ENCODE measurements around the gene DLGAP4.

DLGAP4 gene

DNA sequence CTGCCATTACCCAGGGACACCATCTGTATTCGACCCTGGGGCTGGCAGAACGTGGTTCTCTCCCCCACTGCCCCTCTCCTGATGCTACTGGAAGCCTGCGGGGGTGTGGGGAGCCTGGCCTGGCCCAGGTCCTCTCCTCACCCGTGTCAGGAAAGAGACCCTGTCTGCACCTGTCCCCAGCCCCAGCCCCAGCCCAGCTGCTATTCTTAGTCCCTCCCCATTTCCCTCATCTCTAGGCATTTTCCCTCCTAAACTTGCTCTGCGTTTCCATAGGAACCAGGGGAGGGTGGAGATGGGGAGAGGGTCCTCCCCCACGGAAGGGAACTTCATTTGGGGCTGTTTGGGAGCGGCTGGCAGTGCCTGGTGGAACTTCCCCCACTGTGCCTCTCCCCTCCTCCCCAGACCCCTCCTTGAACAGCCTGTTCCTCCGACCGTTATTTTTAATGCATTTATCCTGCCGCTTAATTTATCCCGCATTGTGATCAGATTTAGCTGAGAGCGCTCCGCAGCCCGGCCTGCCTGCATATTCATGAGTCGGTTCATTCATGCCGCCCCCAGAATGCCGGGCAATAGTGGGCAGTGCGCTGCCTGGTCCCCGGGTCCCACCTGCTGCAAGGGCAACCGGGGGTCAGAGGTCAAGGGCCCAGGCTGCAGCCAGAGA, 31.8 kb upstream of the DLGAP4 start:
- no peak for DNase-seq

DNA sequence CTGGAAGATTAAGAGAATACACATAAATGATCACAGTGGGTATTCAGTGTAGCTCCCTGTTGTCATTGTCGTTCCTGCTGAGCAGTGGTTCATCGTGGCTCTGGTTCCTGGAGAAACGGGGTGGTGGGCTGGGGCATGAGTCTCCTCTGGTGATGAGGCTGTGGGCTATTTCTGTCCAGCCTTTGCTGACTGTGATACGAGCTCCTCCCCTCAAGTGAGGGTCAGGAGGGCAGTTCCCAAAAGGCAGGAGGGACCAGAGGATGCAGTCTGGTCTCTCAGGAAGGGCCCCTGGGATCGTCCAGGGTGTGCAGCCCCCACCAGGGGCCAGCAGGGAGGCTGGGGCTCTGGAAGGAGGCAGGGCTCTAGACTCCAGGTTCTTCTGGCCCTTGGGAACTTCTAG, 31.1 kb upstream of the DLGAP4 start:
- DNase-seq: no peak

DNA sequence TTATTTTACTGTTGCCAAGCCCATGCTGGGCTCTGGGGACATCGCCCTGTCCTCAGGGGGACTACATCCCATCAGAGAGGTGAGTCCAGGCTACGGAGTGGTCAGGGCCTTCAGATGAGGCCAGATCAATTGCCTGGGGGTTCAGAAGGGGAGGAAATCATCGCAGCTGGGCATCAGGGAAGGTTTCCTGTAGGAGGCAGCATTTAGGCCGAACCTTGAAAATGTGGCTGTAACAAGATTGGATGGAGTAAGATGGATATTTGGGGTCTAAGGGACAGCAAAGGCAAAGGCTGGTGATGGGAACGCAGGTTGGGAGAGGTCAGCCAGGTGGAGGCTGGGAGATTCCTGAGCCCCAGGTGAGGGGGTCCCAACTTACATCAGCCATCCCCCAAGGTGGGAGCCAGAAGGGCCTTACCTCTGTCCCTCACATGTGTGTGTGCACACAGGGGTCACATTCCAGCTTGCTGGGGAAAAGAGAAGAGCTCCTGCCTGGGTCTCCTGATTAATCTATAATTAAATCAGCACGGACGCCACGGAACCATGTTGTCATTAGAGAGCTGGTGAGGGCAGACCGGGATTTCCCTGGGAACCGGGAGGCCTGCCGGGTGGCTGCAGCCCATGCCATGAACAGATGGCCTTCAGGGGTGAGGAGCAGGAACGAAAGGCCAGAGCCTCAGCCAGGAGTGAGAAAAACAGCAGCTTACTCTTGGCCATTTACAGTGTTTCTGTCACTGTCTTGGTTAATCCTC, 30.5 kb upstream of the DLGAP4 start:
- no peak for DNase-seq

DNA sequence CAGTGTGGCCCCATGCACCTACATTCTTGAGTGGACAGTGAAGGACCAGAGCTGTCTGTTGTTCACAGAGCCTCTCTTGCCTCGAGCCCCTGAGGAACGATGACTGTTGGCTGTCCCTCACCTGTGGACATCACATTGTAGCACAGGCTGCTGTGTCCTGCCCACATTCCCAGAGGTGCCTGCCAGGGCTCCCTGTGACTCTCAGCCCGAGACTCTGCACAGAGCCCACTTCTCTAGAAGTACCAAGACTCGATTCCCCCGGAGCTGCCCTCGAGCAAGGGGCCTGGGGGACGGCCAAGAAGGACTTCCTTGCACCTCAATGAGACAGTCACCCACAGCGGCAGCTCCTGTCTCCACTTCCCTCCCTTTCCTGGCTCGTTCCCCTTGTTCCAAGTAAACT, 28.6 kb upstream of the DLGAP4 start:
- no peak for DNase-seq

DNA sequence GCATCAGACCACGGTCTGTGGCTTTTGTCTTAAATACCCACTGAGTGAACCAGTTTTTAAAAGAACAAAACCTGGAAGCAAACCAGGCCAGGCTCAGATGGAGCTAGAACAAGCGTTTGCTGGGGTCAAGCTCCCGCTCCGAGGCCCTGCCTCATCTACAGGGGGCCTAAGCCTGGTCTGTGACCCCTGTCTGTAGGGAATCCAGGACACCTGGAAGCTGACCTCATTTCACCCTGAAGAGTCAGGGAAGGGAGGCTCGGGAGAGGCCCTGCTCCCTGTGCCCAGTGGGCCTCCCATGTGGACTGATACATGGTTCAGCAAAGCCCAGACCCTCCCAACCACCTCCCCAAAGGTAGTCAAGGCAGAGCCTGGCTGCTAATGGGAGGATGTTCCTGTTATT, 26.8 kb upstream of the DLGAP4 start:
- no peak for DNase-seq

DNA sequence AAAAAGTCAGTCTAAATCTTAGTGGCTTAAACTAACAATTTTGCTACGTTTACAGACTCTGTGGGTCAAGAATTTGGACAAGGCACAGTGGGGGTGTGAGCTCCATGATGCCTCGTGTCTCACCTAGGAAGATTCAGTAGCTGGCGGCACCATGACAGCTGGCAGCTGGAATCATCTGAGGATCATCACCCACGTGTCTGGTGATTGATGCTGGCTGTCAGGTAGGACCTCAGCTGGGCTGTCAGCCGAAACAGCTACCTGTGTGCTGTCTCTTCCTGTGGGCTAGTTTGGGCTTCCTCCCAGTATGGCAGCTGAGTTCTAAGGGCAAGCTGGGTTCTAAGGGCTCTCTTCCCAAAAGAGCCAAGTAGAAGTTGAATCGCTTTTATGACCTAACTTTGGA, 26.4 kb upstream of the DLGAP4 start:
- DNase-seq: no peak

DNA sequence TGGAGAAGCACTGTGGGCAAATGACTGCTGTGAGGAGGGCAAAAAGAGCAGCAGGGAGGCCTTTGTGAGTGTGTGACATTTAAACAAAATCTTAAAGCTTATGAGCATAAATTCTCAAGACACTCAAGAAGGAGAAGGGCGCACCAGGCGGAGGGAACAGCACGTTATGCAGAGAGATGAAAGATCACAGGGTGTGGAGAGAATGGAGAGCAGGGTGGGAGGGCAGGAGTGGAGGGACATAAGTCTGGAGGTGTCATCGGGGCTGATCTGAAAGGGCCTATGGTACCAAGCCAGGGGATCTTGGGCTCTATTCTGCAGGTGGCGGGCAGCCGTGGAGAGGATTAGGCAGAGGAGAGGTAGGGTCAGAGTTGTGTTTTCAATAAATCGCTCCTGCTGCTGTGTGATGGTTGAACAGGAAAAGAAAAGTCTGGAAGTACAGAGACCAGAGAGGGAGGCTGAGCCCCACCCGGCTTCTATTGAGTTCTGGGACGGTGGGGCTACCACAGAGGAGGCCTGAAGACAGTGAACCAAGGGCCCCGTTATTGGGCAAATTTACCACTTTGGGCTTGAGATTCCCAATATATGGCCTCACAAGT, 24.3 kb upstream of the DLGAP4 start:
- no peak for DNase-seq

DNA sequence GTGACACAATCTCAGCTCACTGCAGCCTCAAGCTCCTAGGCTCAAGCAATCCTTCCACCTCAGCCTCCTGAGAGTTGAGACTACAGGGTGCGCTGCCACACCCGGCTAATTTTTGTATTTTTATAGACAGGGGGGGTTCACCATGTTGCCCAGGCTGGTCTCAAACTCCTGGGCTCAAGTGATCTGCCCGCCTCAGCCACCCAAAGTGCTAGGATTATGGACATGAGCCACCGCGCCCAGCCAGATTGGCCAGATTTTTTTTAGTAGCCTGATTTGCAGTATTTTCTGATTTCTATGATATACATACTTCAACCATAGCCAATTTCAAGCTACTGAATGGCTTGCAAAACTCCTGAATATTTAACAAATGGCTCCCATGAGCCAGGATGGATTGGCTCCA, 21.4 kb upstream of the DLGAP4 start:
- no peak for DNase-seq

DNA sequence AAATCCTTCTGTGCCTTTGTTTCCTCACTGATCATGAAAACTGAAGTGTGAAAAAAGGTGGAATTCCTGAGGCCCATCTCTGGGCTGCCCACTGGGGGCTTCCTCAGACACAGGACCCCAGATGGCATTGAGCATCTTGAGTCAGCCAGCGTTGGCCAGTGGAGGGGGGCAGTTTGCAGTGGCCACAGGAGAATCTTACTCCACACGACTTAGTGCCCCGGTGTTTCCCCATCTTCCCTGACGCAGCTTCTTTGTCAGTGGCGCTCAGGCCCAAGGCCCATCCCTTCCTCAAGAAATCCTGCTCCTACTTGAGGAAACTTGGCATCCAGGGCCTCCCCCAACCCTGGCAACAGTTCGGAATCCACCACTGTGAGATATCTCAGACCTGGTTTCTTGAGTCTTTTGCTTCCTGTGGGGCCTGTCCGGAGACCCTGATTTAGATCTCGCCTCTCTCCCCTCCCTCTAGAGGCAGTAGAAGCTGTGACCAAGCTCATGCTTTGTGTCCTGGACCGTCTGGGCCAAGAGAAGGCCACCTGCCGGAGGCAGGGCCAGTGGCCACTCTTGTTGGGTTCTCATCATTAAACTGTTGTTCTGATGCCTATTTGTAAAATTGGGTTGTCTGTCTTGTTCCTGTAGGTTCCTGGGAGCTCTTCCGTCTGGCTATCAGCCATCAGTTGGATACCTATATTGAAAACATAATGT, 20.2 kb upstream of the DLGAP4 start:
- DNase-seq: no peak

DNA sequence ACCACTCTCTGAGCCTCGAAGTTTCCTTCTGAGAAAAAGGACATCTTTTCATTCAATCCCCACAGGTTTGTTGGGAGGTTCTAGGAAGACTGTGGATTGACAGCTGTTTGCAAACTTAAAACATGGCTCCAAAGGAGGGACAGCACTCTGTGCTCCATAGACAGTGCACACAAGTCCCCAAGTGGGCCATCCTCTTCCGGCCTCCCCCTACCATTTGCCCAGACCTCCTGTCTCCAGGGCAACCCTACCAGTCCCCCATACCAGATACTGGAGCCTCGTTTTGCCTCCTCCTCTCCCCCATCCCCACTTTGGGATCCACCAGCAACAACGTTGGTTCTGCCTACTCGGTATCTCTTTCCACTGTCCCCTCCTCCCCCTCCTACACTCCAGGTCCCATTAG, 8.5 kb upstream of the DLGAP4 start:
- DNase-seq: no peak

DNA sequence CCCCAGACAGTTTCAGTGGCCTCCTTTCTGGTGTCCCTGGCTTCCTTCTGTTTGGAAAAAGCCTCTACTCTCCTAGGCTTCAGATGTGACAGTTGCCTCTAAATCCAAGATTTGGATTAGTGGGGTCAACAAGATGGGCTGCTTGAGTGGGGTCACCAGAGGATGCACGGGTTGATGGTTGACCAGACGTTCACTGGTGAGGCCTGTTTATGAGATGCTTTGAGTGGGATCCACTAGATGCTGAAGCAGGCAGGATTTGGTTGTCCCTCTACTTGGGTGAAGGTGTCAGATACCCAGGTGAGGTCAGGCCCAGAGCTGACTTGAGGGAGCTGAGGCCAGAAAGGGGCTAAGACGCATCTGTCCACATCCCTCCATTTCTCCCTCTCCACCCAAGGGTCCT, 8.1 kb upstream of the DLGAP4 start:
- no peak for DNase-seq

DNA sequence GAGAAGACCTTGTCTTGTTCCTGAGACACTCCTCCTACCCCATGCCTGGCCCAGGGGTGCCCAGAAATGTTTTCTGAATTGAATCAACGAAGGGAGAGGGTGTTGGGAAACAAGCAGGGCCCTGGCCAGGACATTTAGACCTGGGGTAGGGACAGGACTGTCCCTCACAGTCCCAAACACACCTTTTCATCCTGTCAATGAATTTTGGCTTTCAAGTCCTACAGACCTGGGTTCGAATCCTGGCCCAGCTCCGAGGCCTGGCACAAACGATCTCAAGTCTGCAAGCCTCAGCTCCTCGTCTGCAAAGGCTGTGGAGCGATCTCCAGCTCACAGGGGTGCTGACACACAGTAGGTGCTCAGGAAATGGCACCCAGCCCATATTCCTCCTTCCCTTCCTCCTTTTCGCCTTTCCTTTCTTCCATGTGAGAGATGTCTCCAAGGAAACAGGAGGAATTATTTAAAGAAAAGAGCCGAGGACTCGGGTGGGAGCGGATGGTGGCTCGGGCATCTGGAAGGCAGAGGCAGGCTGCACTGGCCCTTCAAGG, 7.3 kb upstream of the DLGAP4 start:
- no peak for DNase-seq

DNA sequence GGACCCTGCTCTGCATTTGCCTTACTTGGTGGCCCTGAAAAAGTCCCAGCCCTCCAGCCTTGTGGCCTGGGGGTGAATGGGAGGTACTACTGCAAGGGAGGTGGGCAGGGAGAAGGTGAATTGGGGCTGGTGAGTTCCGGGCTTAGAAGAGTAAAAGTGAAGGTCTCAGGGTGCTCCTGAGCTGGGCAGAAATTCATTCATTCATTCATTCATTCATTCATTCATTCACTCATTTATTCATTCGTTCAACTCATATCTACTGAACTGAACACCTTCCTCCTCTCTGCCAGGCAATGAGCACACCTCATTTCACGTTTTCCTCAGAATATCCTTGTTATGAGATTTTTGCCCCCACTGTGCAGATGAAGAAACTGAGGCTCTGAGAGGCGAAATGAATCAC, 6.7 kb upstream of the DLGAP4 start:
- DNase-seq: no peak

DNA sequence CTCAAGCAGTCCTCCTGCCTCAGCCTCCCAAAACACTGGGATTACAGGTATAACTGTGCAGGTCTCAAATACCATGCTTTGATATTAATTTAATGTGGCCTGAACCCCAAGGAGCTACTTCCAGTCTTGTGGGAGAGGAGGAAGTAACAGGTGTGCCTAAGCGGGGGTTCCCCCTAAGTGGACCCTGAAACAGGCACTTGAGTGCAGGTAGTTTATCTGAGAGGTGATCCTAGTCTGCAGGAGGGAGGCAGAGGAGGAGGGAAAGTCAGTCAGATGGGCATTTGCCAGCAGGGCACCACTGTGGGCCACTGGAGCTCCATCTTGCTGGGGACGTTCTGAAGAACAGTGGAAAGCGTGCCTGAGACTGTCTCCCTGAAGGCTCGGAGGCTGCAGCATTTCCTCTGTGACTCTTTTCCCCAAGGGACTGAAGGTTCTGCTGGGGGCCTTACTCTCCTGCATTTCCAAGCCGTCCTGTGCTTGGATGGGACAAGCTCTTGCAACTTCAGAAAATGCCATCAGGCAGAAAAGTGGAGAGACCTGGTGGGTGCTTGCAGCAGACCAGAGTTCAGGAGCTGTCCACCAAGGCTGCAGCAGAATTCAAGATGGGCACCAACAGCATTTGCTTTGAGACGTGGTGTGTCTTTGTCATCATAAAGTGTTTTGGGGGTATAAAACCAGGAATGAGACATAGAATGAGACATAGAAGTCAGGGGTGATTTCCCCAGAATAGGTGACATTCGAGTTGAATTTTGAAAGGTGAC, 4.6 kb upstream of the DLGAP4 start:
- DNase-seq: no peak

DNA sequence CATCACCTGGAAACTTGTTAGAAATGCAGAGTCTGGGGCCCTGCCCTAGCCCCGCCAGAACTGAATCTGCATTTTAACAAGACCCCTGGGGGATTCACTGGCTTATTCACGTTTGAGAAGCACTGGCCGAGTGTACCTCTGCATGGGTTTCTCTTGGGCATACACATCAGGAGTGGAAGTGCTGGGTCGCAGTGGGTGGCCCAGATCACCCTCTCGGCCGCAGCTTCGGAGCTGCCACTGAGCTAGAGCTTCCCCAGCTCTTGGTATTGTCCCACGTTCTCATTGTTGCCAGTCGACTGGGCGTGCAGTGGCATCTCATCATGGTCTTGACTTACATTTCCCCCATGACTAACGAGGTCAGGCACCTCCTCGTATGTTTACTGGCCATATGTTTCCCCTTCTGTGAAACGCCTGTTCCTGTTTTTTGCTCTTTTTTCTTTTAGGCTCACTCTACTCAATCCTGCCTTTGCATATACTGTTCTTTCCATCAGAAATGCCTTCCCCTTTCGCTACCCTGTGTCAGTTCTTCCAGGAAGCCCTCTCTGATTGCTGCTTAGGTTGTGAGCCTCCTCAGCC, 3.0 kb upstream of the DLGAP4 start:
- DNase-seq: no peak

DNA sequence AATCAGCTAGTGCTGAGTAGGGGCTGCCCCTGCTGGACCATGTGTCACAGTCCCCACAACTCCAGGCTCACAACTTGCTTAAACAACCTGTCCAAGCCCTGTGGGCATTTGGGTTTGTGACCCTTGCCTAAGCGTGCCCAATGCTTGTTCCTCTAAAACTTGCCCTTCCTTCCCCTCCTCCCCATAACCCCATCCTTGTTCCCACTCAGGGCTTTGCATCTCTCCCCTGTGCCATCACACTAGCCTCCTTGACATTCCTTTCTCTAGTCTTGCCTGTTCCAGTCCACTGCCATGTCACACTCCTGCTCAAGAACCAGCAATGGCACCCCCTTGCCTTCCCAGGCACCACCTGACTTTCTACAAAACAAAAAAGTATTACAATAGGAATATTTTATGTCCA, 2.3 kb upstream of the DLGAP4 start:
- no peak for DNase-seq

DNA sequence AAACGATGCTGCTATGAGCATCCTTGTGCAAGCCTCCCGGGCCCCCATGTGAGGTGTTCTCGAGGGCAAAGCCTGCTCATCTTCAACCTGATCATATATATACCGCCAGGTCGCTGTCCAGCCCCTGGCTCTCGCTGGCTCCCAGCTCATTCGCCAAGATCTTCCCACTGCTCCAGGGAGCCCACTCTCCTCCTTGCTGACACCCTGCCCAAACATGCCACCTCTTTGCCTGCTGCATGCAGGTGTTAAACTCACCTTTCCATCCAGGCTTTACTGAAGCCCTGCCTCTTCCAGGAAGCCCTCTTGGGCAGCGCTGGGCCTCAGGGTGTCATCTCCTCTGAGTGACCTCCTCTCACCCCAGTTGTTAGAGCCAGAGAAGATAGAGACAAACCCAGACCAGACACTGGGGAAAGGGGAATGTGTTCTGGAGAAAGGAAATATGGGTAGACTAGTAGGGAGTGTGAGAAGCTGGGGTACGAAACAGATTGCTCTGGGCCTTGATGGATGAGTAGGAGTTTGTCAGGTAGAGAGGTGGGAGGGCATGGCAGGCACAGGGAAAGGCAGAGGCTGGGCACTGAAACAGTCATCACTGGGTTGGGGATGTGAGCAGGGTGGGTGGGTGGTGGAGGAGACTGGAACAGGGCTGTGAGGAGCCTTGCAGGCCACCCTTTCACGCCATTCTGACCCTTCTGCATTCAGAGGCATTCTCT, 1.2 kb upstream of the DLGAP4 start:
- DNase-seq: no peak

DNA sequence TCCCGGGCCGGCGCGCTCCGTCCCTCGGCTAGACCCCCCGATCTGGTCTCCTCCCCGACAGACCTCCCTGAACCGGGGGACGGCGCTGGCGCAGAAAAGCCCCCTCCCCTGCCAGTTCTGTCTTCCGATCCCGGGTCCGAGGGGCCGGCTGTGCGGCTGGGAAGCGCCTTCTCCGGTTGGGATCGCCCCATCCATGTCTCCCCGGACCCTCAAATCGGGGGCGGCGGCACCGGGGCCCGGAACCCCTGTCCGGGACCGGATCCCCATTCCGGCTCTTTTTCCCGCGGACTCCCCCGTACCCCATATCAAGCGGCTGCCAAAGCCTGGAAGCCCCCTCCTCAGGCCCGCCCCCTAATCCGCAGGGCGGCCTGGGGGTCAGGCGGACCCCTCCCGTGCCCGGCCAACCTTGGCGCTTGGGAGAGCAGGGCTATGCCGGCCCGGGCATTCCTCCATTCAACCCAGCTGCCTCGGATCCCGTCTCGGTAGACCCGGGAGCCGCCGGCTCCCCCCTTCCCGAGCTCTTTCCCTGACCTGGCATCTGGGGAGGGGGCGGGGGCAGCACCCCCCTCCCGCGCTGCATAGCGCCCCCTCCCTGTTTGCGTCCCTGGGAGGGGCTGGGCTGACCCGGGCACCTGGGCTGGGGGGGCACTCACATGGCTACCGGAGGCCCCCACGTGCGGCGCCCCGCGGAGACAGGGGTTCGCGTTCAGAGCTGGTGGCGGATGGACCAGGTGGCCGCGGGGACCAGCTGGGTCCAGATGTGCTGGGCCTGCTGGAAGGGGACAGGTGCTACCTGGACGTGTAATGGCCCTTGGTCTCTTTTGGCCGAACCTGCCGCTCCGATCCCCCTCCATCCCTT, 643 bp downstream of the DLGAP4 start:
- DNase-seq: no peak

DNA sequence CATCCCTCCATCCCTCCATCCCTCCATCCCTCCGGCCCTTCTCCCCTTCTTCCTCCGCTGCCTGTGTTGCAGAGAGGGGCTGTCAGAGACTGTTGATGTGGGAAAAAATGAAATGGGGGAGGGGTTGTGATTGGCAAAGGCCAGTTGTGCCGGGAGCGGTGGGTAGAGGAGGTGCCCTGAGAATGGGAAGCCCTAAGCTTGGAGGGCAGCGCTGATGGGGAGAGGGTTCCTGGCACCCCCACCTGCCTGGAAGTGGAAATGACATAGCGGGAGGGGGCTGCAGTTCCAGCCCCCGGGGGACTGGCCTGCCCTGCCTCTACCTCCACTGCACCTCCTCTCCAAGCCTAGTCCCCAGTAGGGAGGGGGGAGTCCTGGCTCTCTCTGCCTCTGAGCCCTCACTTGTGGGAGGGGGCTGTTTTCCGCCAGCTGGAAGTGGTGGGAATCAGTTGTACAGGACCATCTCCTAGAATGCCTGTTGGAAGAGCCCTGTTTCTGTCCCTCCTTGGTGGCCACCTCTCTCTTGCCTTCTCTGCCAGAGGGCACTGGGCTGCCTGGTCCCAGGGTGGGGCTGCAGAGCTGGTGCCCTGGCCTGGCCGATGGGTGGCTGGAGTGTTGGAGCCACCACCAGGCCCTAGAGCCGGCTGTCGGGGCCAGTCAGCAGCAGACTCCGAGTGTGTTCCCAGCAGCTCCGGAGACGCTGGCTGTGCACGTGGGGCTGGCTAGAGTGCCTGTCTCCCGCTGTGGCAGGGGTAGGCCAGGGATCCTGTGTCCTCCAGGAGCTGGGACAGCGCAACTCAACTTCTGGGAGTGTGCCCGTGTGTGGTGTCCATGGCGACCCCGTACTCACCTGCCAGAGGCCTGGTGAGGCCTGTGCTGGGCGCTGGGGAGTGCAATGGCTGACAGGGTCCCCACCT, 1.5 kb downstream of the DLGAP4 start:
- DNase-seq: no peak

DNA sequence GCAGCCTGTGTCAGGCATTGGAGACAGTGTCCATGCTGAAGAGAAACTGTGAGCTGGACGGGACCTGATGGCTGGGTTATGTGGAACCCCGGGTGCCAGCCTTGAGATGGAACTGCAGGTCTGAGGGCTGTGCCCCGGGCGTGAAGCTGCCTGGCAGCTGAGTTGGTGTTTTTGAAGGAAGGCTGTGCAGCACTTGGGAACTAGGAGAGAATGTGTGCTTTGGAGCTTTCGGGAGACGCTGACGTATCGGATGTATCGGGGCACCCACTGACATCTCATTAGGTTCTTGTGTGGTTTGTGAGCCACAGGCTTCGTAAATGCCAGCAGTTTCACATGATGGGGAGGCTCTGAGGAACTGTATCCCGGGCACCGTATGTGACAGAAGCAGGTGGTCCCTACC, 2.2 kb downstream of the DLGAP4 start:
- no peak for DNase-seq

Data from NK-92 treated with Interleukin-12 subunit alpha and Interleukin-12 subunit beta, amount 100 ng/mL, for 24 hours (cell line).